Hepatocyte (in vitro differentiated cells): ENCODE data around the gene USP54.

Experiments
- CTCF ChIP-seq: fragments of 200-600 bp; sonication (generic); IDR thresholded peaks from 2 replicates; pipeline ENCODE4 v1.5.1; 2016; ENCODE audit warnings: antibody characterized with exemption, mild to moderate bottlenecking; ENCODE audit not compliant: poor library complexity
- EZH2 ChIP-seq: fragments of 200-600 bp; sonication (generic); IDR thresholded peaks from 2 replicates; pipeline ENCODE4 v1.6.1; 2016; ENCODE audit warnings: antibody characterized with exemption, mild to moderate bottlenecking, borderline replicate concordance
- EZH2phosphoT487 ChIP-seq: fragments of 200-600 bp; sonication (generic); IDR thresholded peaks from one replicate; pipeline ENCODE4 v1.6.1; 2018; ENCODE audit warnings: antibody characterized with exemption, mild to moderate bottlenecking, low read depth, moderate library complexity; ENCODE audit not compliant: unreplicated experiment, severe bottlenecking

GRCh38 chr10:73577788-73578187 is 13.4 kb downstream of the USP54 start:
- no peak for TF ChIP-seq CTCF
- no peak for TF ChIP-seq EZH2
- no peak for TF ChIP-seq EZH2phosphoT487
